Aorta (tissue), 5 donors: ENCODE data around the gene IL17RE. TPM values are rescaled to one million over a fixed set of nuclear protein-coding genes. Genes with fewer than 3 reads are reported as not detected.
"Not testable (repeated sequence)": the region's sequence is repeated elsewhere in the genome, so short reads cannot be mapped to it uniquely, and the experiment has no call there.

Source experiments
- ATAC-seq: fragments of 200-7000 bp; cut with Tn5 transposase; one replicate; pipeline ENCODE4 v1.9.1; 2022; ENCODE audit warnings: moderate library complexity; ENCODE audit not compliant: low FRiP score
- DNase-seq, 2 donors: peaks; one replicate each; pipeline ENCODE4 v3.0.0-alpha.2; 2020
- H3K27ac ChIP-seq, 2 donors: one replicate each; pipeline ENCODE4 v1.5.1; 2013; ENCODE audit warnings: low read length in 2 of 2, mild to moderate bottlenecking in 2 of 2, moderate library complexity in 2 of 2, control low read depth in 1 of 2, inconsistent platforms in 1 of 2, low read depth in 1 of 2
- H3K27me3 ChIP-seq, 2 donors: one replicate each; pipeline ENCODE4 v1.6.1; 2013; ENCODE audit warnings: control low read depth in 1 of 2, low read length in 1 of 2, mild to moderate bottlenecking in 1 of 2, moderate library complexity in 1 of 2; ENCODE audit not compliant: insufficient read depth in 2 of 2, control insufficient read depth in 1 of 2
- H3K36me3 ChIP-seq, 2 donors: one replicate each; pipeline ENCODE4 v1.6.1; 2013; ENCODE audit warnings: control low read depth in 1 of 2, low read length in 1 of 2, mild to moderate bottlenecking in 1 of 2; ENCODE audit not compliant: insufficient read depth in 2 of 2, control insufficient read depth in 1 of 2
- H3K4me1 ChIP-seq, 2 donors: one replicate each; pipeline ENCODE4 v1.6.1; 2013; ENCODE audit warnings: low read length in 2 of 2, control low read depth in 1 of 2, mild to moderate bottlenecking in 1 of 2, moderate library complexity in 1 of 2; ENCODE audit not compliant: insufficient read depth in 2 of 2, control insufficient read depth in 1 of 2
- H3K4me3 ChIP-seq, 2 donors: one replicate each; pipeline ENCODE4 v1.5.1; 2013; ENCODE audit warnings: low read length in 2 of 2, control low read depth in 1 of 2, mild to moderate bottlenecking in 1 of 2
- H3K9me3 ChIP-seq: one replicate; pipeline ENCODE4 v1.6.1; 2013; ENCODE audit warnings: mild to moderate bottlenecking, low read length; ENCODE audit not compliant: control insufficient read depth
- WGBS, 2 donors: extraction: QIAGEN DNeasy Blood & Tissue Kit; methylation state at CpG; one replicate each; pipeline ENCODE4 v1.1.7; 2013; 5-methylcytosine and 5-hydroxymethylcytosine counted together
- intact Hi-C, 2 donors: fragments of 100-400 bp; cut with DNase I; formaldehyde crosslinking; loops; one replicate each; pipeline versions ENCODE4 v1.14.2 to v1.15.0; 2022
- polyA plus RNA-seq, 2 donors: library from polyadenylated mRNA; stranded (reverse); fragments of 200-250 nt; gene quantifications; one replicate each; pipeline ENCODE4 v1.2.3, GENCODE V29; 2013
- total RNA-seq, 2 donors: library from RNA; stranded (reverse); fragmentation: NEBNext Ultra II Directional; extraction: Animal tissue kit (Norgen Biotek cat#: 25700); gene quantifications; one replicate each; pipeline ENCODE4 v1.2.1, GENCODE V29; 2021
- donor health status: healthy with polysubstance abuse.
- donor health status: Bipolar disorder and iron deficiency.
- donor health status: DM: no; HTN: no; CAD: no.
- donor health status: DM: no; HTN: no; CAD: no.
- donor health status: DM: yes; HTN: yes; CAD: no.

IL17RE gene
- total and polyA plus RNA-seq, 4 donors = 7.0 to 14.5 (median 12.3) TPM

DNA sequence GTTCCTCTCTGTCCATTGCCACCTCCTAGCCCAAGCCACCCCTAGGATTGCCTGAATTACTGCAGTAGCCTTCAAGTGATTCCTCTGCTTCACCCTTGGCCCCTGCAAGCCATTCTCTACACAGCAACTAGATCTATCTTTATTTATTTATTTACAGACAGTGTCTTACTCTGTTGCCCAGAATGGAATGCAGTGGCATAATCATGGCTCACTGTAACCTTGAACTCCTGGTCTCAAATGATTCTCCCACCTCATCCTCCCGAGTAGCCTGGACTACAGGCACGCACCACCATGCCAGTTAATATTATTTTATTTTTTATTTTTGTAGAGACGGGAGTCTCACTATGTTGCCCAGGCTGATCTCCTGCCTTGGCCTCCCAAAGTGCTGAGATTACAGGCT is 14.1 kb upstream of the IL17RE start:
- intact Hi-C loops = no loop called here
- ATAC-seq = no peak
- WGBS, 2 donors = 86% methylated on average over 3 of the region's 3 CpGs
- H3K27ac ChIP-seq = no peak overlapping the region
- H3K27me3 ChIP-seq = no peaks in the 10 kb centered on the region
- H3K4me3 ChIP-seq = no peak overlapping the region
- H3K4me1 ChIP-seq = peaks cover 0 to 4% of the 10 kb centered on the region in 2 donors
- H3K36me3 ChIP-seq = peaks cover 0 to 6% of the 10 kb centered on the region in 2 donors
- peak in 1 of 2 donors; percentile 9 for DNase-seq
- H3K9me3 ChIP-seq = no peaks in the 10 kb centered on the region

DNA sequence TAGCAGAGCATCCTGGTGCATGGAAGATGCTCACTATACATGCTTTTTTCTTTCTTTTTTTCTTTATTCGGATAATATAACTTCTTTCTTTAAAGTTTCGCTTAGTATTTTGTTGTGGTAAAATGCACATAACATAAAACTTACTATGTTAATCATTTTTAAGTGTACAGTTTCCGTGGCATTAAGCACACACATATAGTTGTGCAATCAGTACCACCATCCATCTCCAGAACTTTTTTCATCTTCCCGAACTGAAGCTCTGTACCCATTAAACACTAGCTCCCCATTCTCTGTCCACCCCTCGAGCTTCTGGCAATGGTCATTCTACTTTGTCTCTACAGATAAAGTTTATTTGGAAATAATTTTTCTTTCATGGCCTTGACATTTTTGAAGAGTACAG is 13.2 kb upstream of the IL17RE start:
- no peak for DNase-seq
- Histone ChIP-seq H3K27ac (no peak overlapping the region), H3K36me3 (peaks cover 0 to 6% of the 10 kb centered on the region in 2 donors), H3K4me3 (no peak overlapping the region), H3K4me1 (peaks cover 0 to 4% of the 10 kb centered on the region in 2 donors), H3K9me3 (no peaks in the 10 kb centered on the region), H3K27me3 (no peaks in the 10 kb centered on the region)
- no peak for ATAC-seq
- intact Hi-C loops = no loop called here
- WGBS, 2 donors = 76 to 78% methylated on average over 5 of the region's 5 CpGs

DNA sequence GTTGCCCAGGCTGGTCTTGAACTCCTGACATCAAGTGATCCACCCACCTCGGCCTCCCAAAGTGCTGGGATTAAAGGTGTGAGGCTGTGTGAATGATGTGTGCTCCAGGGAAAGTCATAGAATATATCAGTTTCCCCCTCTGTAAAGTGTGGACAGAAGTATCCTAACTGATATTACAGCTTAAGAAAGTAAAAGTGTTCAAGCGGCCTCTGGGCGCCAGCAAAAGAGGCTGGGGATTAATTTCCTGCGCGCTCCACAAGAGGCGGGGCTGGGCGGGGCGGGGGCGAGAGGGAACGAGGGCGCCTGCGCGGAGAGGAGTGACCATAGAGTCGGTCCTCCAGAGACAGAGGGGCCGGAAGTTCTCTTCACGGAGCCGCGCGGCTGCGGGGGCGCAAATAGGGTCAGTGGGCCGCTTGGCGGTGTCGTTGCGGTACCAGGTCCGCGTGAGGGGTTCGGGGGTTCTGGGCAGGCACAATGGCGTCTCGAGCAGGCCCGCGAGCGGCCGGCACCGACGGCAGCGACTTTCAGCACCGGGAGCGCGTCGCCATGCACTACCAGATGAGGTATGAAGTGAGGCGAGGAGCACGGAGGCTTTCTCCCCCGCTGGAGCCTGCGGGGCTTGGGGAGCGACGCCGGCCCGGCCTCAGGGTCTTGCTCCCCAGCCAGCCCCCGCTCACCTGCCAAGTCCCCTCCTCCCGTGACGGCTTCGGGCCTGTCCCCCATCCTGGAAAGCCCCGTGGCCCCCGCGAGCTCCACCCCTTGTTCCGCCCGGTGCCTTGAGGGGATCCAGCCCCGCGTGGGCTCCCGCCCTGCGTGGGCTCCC is 12.2 kb upstream of the IL17RE start, which contains the start of gene JAGN1:
Gene JAGN1 (plus strand): TSS at position 362 of the 823 bp plus-strand sequence. CDS start 113 bp downstream, at position 475.
- 1% methylated on average over 58 to 62 of the region's 62 CpGs for WGBS, 2 donors
- no peaks in the 10 kb centered on the region for H3K9me3 ChIP-seq
- ATAC-seq = peak; percentile 96
- peak within 1 kb of the TSS in 1 of 2 donors; percentile 98 for H3K27ac ChIP-seq
- H3K4me3 ChIP-seq = peak within 1 kb of the TSS; percentile 66 to 87
- intact Hi-C loops = loop anchor here in 1 of 2 donors (2.0 kb wide), 1 partner anchor 24 kb away; no protein-coding TSS in a partner anchor
- peak; percentile 91 to 97 for DNase-seq
- H3K4me1 ChIP-seq = peaks cover 0 to 4% of the 10 kb centered on the region in 2 donors
- no peaks in the 10 kb centered on the region for H3K27me3 ChIP-seq
- H3K36me3 ChIP-seq = peaks cover 0 to 6% of the 10 kb centered on the region in 2 donors

DNA sequence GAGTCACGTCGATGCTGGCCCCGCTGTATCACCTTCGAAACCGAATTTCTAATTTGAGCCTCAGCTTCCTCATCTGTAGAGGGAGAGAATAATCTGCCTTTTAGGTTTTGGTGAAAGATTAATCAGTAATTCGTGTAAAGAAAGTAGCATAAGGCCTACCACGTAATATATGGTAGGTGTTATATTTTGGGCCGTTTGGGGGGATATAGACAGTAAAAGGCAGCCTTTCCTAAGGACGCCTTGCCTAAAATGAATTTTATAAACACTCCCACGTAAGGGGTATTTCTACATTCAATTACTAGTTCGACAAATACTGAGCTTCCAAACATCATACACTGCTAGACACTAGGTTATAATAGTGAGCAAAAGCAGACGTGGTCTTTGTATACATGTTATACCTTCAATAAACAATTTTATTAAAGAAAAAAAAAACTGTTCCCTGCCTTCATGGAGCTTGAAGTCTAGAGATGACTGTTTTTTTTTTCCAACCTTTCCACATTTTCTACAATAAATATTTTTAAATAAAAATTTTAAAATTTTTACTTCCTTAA is 11.5 kb upstream of the IL17RE start:
- 9% methylated on average over 12 of the region's 12 CpGs for WGBS, 2 donors
- Histone ChIP-seq H3K9me3 (no peaks in the 10 kb centered on the region), H3K27ac (peak overlapping the region in 1 of 2 donors; percentile 98), H3K4me3 (peak overlapping the region; percentile 66 to 87), H3K4me1 (peaks cover 0 to 4% of the 10 kb centered on the region in 2 donors), H3K36me3 (peaks cover 0 to 6% of the 10 kb centered on the region in 2 donors), H3K27me3 (no peaks in the 10 kb centered on the region)
- ATAC-seq (no peak), DNase-seq (no peak)
- intact Hi-C loops = loop anchor here in 1 of 2 donors (2.0 kb wide), 1 partner anchor 24 kb away; no protein-coding TSS in a partner anchor

DNA sequence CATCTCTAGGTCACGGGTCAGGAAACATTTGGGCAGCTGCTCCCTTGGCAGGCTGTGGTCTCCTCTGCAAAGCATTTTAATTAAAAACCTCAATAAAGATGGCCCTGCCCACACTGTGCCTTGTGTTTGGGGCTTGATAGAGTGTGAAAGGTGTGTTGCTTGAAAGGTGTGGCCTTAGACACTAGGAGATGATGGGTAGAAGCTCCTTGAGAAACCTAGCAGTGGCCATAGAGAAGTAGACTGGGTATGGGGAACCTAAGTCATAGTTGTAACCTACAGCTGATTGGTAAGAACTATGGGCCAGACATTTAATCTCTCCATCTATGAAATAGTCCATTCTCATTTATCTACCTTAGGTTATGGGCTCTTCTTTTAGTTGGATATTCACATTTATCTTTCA is 8.9 kb upstream of the IL17RE start:
- no peaks in the 10 kb centered on the region for H3K27me3 ChIP-seq
- H3K9me3 ChIP-seq = no peaks in the 10 kb centered on the region
- H3K27ac ChIP-seq = no peak overlapping the region
- peaks cover 0 to 6% of the 10 kb centered on the region in 2 donors for H3K36me3 ChIP-seq
- no peak for ATAC-seq
- no peak overlapping the region for H3K4me3 ChIP-seq
- intact Hi-C loops = no loop called here
- DNase-seq = peak in 1 of 2 donors; percentile 12
- 91 to 93% methylated on average over 1 of the region's 1 CpG for WGBS, 2 donors
- H3K4me1 ChIP-seq = peaks cover 0 to 4% of the 10 kb centered on the region in 2 donors

DNA sequence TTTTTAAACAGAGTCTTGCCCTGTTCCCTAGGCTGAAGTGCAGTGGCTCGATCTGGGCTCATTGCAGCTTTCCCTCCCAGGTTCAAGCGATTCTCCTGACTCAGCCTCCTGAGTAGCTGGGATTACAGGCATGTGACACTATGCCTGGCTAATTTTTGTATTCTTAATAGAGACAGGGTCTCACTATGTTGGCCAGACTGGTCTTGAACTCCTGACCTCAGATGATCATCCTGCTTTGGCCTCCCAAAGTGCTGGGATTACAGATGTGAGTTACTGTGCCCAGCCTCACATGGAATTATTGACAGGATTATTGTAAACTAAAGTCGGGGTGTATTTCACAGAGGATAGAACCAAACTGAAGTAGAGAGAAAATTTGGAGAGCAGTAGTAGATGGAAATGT is 6.9 kb upstream of the IL17RE start:
- H3K36me3 ChIP-seq, H3K4me3 ChIP-seq, ATAC-seq, H3K9me3 ChIP-seq, H3K27me3 ChIP-seq, intact Hi-C loops, H3K27ac ChIP-seq, H3K4me1 ChIP-seq, DNase-seq: not testable (repeated sequence)
- 95 to 97% methylated on average over 3 of the region's 3 CpGs for WGBS, 2 donors

DNA sequence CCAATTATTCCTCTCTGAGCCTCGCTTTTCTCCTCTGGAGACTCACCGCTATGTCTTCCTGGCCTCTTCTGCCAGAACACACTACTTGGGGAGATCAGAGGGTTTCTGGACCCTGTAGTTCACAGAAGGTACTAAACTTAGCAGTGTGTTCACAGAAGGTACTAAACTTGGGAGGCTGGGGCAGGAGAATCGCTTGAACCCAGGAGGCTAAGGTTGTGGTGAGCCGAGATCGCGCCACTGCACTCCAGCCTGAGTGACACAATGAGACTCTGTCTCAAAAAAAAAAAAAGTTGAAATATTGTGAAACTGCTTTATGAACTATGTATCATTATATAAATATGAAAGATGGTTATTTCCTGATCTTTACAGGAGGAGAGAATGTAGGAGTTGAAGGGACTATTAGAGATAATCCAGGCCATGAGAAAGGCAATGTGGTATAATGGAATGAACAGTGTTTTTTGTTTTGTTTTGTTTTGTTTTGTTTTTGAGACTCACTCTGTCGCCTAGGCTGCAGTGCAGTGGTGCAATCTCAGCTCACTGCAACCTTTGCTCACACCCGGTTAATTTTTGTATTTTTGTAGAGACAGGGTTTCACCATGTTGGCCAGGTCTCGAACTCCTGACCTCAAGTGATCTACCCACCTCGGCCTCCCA is 5.8 kb upstream of the IL17RE start:
- H3K4me3 ChIP-seq, ATAC-seq, H3K27me3 ChIP-seq, H3K27ac ChIP-seq, DNase-seq, H3K9me3 ChIP-seq, intact Hi-C loops, H3K4me1 ChIP-seq, H3K36me3 ChIP-seq: not testable (repeated sequence)
- 95 to 96% methylated on average over 9 to 10 of the region's 10 CpGs for WGBS, 2 donors

DNA sequence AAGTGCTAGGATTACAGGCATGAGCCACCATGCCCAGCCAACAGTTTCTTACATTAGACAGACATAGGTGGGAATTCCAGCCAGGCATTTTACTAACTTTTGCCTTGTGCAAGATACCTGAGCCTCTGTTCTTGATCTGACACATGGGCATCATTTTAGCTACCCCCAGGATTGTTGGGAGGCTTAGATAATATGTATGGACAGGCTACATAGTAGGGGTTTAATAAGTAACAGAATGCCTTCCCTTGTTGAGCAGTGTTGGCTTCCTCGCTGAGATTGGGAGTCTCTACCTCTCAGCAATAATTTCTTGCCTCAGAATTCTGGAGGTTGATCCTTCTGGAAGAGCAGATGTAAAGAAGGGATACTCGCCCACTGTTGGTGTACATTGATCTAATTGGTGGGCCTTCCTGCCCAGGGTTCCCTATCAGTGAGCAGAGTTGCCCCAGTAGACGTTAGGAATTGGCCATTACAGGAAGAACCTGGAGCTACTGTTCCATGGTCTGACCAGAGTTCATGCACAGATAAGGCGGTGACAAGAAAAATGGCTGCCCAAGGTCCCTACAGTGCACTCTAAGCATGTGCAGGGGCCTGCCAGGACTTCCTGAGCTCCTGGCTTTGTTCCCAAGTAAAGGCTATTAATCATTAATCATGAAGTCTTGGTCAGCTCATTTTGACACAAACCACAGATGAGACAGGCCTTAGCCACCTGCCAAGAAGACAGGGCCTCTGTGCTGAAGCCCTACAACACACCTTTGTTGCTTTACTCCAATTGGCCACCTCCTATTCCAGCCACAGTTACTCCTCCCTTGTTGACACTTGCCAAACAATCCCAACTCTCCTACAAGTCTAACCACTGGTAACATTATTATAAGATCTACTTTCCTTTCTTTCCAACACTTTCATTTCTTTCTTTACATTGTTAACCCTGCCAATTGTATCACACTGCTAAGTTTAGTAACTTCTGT is 5.0 kb upstream of the IL17RE start:
- no peak overlapping the region for H3K27ac ChIP-seq
- H3K4me1 ChIP-seq = no peaks in the 10 kb centered on the region
- ATAC-seq = no peak
- peaks cover 0 to 6% of the 10 kb centered on the region in 2 donors for H3K36me3 ChIP-seq
- H3K27me3 ChIP-seq = no peaks in the 10 kb centered on the region
- intact Hi-C loops = no loop called here
- DNase-seq = no peak
- no peak overlapping the region for H3K4me3 ChIP-seq
- WGBS, 2 donors = 37 to 43% methylated on average over 4 of the region's 4 CpGs
- H3K9me3 ChIP-seq = no peaks in the 10 kb centered on the region
